HG03565 (cell line): ENCODE data around the gene TPGS2.
"Not testable (repeated sequence)": the region's sequence is repeated elsewhere in the genome, so short reads cannot be mapped to it uniquely, and the experiment has no call there.

Experiments
- ATAC-seq: cut with Tn5 transposase; IDR thresholded peaks from one replicate; pipeline ENCODE4 v1.9.1; 2021; ENCODE audit warnings: mild to moderate bottlenecking, moderate library complexity; ENCODE audit not compliant: unreplicated experiment

Gene TPGS2

GRCh38 chr18:36828630-36829361, at the start of gene TPGS2, which contains the start of gene KIAA1328:
TPGS2 (minus strand) TSS chr18:36829002; CDS start chr18:36828767, 235 bp downstream.
KIAA1328 (plus strand) TSS chr18:36829127; CDS start chr18:36829139, 12 bp downstream.
- ATAC-seq = peak; percentile 84

- ATAC-seq = not testable (repeated sequence)
Measured at GRCh38 chr18:36873826-36874225, 45.0 kb upstream of the TPGS2 start.

GRCh38 chr18:36872329-36872728, 43.5 kb upstream of the TPGS2 start:
- no peak for ATAC-seq

- no peak for ATAC-seq
Measured at GRCh38 chr18:36871801-36872200, 43.0 kb upstream of the TPGS2 start.

GRCh38 chr18:36867056-36867455, 38.3 kb upstream of the TPGS2 start:
- no peak for ATAC-seq

GRCh38 chr18:36862182-36862581, 33.4 kb upstream of the TPGS2 start:
- no peak for ATAC-seq

GRCh38 chr18:36856815-36857214, 28.0 kb upstream of the TPGS2 start:
- no peak for ATAC-seq

- no peak for ATAC-seq
Measured at GRCh38 chr18:36851202-36851590, 22.4 kb upstream of the TPGS2 start.

GRCh38 chr18:36850527-36851201, 21.9 kb upstream of the TPGS2 start:
- no peak for ATAC-seq

GRCh38 chr18:36849288-36850006, 20.6 kb upstream of the TPGS2 start:
- ATAC-seq = no peak

- no peak for ATAC-seq
Measured at GRCh38 chr18:36848609-36849008, 19.8 kb upstream of the TPGS2 start.

GRCh38 chr18:36843784-36844183, 15.0 kb upstream of the TPGS2 start:
- ATAC-seq = no peak

GRCh38 chr18:36843199-36843598, 14.4 kb upstream of the TPGS2 start:
- no peak for ATAC-seq

- no peak for ATAC-seq
Measured at GRCh38 chr18:36839835-36840234, 11.0 kb upstream of the TPGS2 start.

- no peak for ATAC-seq
Measured at GRCh38 chr18:36835927-36836326, 7.1 kb upstream of the TPGS2 start.

- ATAC-seq = no peak
Measured at GRCh38 chr18:36833120-36833519, 4.3 kb upstream of the TPGS2 start.

- no peak for ATAC-seq
Measured at GRCh38 chr18:36831139-36831538, 2.3 kb upstream of the TPGS2 start.

GRCh38 chr18:36830158-36830495, 1.3 kb upstream of the TPGS2 start:
- no peak for ATAC-seq

GRCh38 chr18:36829362-36830157, 758 bp upstream of the TPGS2 start:
- no peak for ATAC-seq

- no peak for ATAC-seq
Measured at GRCh38 chr18:36828157-36828629, 609 bp downstream of the TPGS2 start.

GRCh38 chr18:36826556-36826955, 2.2 kb downstream of the TPGS2 start:
- ATAC-seq = no peak
